ENCODE measurements around the gene PROSER2.

DNA sequence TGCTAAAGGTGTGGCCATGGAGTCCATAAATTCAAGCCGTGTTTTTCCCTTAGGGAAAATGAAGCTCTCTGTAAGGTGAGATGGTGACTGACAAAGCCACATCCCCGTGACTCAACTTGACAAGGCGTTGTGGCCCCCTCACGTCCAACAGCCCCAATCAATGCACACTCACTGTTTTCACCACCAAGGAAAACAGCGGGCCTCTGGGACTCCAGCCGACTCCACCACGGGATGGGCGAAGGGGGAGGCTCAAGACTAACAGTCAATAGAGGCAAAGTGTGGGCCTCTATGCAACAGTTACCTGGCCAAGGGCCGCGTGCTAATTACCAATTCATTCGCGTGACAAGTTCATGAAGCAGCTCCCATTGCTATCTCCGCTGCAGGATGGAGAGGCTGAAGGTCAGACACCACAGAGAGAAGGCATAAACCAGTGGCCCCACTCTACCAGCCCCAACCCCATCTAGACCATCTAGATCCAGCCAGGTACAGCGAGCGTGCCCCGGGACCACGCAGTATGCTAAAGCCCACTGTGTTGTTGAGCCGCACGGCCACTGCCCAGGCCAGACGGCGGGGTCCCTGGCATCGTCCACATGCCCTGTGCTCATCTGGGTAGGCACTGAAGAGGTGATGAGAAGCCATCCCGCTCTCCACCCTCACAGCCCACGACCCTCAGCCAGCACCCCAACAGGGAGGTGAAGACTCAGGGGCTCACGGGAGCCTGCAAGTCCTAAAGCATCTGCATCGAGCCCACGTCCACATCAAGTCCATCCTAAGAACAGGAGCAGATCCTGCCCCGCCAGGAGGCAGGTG, 76.1 kb downstream of the PROSER2 start:
- TF ChIP-seq, protein P1, sequence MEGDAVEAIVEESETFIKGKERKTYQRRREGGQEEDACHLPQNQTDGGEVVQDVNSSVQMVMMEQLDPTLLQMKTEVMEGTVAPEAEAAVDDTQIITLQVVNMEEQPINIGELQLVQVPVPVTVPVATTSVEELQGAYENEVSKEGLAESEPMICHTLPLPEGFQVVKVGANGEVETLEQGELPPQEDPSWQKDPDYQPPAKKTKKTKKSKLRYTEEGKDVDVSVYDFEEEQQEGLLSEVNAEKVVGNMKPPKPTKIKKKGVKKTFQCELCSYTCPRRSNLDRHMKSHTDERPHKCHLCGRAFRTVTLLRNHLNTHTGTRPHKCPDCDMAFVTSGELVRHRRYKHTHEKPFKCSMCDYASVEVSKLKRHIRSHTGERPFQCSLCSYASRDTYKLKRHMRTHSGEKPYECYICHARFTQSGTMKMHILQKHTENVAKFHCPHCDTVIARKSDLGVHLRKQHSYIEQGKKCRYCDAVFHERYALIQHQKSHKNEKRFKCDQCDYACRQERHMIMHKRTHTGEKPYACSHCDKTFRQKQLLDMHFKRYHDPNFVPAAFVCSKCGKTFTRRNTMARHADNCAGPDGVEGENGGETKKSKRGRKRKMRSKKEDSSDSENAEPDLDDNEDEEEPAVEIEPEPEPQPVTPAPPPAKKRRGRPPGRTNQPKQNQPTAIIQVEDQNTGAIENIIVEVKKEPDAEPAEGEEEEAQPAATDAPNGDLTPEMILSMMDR (IDR thresholded peaks at IDR 0.05) = no peak
- TF ChIP-seq POLR2A (IDR thresholded peaks at IDR 0.05) = no peak
